Ovary (tissue), 3 donors: ENCODE measurements around the gene UGT3A2.

Source experiments
- CTCF ChIP-seq, 3 donors: fragments of 450-650 bp in 2 of 3; fragments of 200-600 bp in 1 of 3; IDR thresholded peaks; one replicate each; pipeline versions ENCODE4 v1.5.1 to v1.8.0; 2016 to 2022; ENCODE audit warnings: antibody characterized with exemption in 3 of 3, mild to moderate bottlenecking in 1 of 3
- EP300 ChIP-seq: sonication (generic); formaldehyde crosslinking; IDR thresholded peaks from one replicate; pipeline ENCODE4 v1.6.1; 2017; ENCODE audit warnings: antibody characterized with exemption
- POLR2A ChIP-seq: fragments of 450-650 bp; IDR thresholded peaks from one replicate; pipeline ENCODE4 v1.6.1; 2017; ENCODE audit warnings: antibody characterized with exemption, mild to moderate bottlenecking, moderate library complexity
- donor health status: DM: no; HTN: no; CAD: no.

- TF ChIP-seq CTCF (IDR thresholded peaks at IDR 0.05) = no peak
- TF ChIP-seq POLR2A = no peak
- TF ChIP-seq EP300 = no peak
Measured at GRCh38 chr5:36033047-36033446, 33.6 kb downstream of the UGT3A2 start.
